M059J (cell line): ENCODE measurements around the gene MKKS. TPM values are rescaled to one million over a fixed set of nuclear protein-coding genes. Genes with fewer than 3 reads are reported as not detected.
A peak's percentile ranks its signal among the peaks of the same experiment; 100 is the strongest.

ENCODE experiments used
- DNase-seq: peaks from one replicate; pipeline ENCODE4 v3.0.0-alpha.2; 2012; ENCODE audit warnings: low read depth
- total RNA-seq: library from RNA; depleted of rRNA; stranded (reverse); fragments of >200 nt; shearing (Covaris generic); gene quantifications from 2 replicates; pipeline ENCODE4 v1.2.3, GENCODE V29; 2014; rRNA removed

The MKKS gene
- 16.6 and 21.0 TPM in 2 replicates for total RNA-seq

DNA sequence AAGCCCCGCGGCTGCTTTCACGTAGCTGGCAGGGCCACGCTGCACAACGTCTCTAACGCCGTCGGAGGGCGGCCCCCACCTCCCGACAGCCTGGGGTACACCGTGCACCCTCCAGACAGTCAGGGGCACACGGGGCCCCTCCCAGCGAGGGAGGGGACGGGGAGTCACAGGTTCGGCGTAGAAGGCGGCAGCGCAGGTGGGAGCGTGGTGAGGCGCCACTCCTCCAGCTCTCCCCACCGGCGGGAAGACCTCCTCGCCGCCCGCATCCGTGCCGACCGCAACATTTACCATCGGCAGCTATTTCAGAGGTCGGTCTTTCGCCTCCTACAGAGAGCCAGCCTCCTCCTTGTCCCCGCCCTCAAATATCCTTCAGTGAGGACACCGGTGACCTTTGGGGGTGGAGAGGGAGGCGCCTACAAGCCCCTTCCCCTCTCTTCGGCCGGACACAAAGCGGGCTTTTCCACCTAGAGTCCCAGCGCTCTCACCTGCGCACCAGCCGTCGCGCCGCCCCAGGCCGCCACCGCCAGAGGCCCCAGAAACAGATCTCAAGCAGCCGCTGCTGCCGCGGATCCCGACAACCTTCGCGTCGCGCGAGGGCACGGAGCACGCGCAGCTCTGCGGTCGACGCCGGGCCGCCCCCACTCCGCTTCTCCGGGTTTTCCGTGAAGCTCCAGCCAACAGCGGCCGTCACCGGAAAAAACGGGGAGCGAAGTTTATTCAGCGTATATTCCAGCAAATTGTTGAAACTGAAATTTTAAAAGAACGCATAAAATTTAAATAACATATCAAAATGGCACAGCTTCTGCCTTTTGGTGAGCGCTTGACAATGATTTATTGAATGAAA, at the start of gene MKKS:
MKKS (minus strand) TSS at position 600 of the 844 bp plus-strand sequence. CDS start 20,708 bp downstream, outside the sequence.
- DNase-seq: peak; percentile 92

DNA sequence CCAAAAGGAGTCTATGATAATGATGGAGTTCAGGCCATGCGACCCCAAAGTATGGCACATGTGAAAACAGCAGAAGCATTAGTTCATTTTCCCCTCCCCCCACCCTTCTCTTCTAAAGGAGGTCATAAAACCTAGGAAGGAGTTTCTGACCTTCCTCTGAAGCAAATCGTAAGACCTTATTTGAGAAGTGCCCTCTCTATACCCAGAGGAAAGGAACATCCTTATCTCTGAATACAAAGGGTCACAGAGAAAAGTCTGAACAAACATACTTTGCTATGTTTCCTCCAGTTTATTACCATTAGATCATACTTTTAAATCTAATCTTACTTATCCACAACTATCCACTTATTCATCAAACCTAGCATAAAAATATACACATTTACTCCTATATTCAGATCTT, 49.7 kb upstream of the MKKS start:
- no peak for DNase-seq

DNA sequence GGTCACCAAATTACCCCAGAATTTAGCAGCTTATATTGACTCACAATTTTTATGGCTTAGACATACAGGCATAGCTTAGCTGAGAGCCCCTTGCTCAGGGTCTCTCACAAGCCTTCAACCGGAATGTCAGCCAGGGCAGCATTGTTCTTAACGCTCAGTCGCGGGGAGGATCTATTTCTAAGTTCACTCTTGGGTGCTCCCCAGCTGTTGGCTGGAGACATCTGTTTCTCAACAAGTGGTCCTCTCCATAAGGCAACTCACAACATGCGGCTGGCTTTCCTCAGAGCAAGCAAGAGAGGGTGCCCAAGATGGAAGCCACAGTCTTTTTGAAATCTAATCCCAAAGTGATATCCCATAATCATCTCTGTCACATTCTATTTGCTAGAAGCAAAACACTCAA, 47.7 kb upstream of the MKKS start:
- DNase-seq: no peak

DNA sequence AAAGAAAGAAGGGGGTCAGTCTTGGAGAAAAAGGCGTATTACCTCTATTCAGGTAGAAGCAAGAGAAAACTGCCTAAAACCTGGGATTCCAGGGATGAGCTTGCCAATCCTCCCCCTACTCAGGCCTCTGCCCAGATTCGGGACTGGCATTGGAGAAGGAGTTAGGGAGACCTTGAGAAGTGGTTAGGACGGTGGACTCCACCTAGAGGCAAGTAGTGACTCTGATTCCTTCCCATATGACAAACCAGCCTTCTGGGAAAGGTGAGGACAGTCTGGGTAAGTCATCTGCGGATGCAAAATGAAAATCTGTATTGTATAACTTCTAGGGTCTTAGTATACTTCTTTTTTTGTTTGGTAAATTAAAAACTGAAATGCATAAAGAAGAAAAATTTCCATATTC, 44.9 kb upstream of the MKKS start:
- no peak for DNase-seq

DNA sequence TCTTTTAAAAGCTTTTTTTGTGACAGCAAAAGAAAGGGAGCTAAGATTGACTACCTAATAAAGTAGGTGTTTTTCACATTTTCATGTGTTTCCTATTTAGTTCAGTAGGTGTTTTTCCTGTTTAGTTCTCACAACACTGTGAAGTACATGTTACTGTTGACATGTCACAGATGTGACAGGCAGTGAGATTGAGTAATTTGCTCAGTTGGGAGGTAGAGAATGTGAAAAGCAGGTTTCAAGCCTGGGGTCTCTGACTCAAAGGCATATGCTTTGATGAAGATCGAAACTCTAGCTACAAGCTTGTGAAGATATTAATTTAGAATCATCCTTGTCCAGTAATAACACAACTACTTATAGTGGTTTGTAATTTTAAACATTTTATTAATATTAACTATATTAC, 44.2 kb upstream of the MKKS start:
- DNase-seq: no peak

DNA sequence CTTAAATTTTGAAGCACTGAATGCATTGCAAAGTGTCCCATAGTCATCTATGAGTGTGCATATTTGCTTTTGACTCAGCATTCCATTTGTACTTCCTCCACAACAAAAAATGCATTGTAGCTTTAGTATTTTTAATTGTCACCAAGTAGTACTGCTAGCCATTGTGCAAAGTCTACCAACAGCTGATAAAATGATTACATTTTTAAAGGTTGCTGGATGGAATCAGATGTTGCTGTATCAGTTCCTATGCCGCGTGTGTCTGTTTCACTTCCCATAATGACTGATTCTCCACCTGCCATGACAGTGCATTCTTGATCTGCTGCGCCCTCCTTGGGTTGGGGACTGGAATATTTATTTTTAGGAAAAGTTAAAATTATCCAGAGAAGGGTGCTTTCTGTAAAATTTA, 42.3 kb upstream of the MKKS start:
- peak; percentile 26 for DNase-seq

DNA sequence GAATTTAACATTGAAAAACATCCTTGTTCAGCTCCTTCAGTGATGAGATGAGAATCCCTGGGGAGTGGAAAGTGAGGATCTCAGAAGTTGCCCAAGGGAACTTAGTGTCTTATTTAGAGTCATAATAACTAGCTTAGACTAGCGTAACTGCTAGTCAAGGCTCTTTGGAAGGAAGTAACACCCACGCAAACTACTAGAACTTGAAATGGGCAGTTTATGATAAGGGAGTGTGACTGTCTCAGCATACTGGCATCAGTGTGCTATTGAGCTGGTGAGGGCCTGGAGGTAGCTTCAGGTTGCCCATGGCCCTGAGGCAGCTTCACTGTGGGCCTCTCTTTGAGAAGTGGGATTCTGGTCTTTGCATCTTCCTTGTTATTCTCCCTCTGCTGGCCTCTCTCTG, 41.2 kb upstream of the MKKS start:
- DNase-seq: no peak

DNA sequence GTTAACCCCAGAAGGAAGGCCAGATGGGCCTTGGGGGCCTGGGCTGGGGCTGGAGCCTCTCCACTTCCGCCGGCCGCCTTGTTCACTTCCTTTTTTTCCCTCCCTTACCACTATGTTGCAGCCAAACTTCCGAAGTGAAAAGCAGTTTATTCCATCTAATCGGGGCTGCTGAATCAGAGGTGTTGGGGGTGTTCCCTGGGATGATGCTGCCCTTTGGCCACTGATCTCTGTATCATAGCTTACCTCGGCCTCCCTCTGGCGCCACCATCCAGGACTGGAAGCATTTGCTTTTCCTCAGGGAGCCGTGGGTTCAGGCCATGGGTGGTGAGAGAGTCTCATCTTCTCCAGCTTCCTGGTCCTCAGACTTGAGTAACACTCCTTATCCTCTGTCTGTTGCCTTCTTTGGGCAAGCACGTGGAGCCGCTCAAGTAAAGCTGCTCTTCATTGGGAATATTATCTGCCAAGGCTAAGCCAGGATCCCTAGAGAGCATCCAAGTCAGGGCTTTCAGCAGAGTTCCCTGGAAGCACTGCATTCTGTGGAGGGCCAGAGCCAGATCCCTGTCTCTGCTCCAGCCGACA, 40.7 kb upstream of the MKKS start:
- DNase-seq: no peak

DNA sequence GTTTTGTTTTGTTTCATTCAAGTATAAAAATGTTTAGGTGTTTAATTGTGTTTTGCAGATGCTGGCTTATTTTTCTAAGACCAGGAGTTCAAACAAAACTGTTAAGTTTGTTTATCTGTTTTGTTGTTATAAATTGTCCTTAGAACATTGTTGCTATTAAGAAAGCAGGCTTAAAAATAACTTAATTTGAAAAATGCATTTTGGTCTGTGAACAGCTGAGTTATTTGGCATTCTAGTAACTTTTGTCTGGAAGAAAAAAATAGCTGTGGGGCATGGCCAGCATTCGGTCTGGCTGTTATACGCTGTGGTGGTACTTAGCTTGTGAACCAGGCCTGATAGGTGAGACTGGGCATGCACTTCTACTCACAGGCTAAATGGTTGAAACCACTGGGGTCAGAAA, 38.8 kb upstream of the MKKS start:
- DNase-seq: peak; percentile 57

DNA sequence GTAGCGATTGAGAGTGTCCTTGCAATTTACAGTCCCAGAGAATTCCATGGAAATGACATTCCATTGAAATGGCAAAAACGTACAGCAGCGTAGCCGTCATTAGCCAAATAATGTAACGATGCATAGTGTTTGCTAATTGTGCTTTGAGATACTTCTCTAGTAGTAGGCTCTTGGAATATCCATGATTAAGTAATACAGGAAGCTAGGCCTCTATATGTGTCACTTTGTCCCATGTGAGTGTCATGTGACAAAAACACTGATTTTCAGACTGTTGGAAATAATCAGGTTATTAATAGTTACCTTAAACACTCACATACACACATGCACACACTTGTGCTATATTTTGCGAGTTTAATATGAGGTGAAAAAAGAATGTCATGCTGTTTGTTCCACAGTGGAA, 36.3 kb upstream of the MKKS start:
- DNase-seq: no peak

DNA sequence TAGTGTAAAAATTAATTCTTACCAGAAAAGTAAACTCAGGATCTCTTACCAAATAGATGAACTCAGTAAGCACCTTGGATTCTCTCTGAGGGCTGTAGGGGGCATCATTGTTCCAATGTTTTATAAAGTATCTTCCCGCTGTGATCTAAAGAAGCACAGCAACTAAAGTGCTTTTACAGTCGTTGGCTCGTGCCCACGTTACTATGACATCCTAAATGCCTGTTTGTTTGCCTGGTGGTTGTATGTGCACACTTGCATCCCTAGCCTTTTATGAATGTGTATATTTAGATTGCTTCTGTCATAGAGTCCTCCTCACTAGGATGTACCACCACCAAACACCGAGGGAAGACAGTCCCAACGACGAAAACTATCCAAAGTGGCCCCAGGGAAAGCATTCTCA, 35.6 kb upstream of the MKKS start:
- DNase-seq: peak; percentile 88

DNA sequence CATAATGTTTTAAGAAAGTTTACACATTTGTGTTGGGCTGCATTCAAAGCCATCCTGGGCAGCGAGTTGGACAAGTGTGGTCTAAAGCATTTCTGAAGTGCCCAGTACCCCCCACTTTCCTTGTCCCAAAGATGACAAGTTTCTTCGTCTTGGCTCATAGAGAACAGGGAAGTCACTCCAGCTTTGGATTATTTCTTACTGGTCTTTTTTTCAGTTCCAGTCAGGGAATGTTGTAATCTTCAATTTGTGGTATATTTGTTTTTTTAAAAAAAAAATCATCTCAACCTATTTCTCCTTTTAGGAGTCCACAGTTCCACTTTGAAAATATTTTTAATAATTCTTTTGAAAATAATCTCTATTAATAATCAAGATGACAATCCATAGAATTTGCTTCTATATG, 35.0 kb upstream of the MKKS start:
- no peak for DNase-seq

DNA sequence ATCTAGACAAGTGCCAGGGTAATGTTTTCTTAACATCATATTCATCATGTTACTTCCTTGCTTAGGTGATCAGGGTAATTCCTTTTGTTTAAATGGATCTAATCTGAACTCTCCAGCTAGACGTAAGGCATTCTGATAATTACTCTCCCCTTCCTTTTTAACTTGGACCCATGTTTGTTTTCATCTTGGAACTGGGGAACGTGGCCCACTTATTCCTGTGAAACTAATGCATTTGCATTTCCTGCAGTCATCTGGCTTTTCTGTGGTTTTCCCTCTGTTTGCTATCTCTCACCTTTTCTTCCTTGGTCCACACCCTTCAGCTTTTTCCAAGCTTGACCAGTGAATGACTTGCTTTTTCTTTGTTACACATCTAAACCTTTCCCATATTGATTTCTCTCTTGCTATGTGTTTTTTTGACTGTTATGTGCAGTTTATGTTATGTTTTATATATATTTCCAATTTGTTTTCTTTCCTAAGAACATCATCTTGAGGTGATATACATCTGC, 34.4 kb upstream of the MKKS start:
- peak; percentile 37 for DNase-seq

DNA sequence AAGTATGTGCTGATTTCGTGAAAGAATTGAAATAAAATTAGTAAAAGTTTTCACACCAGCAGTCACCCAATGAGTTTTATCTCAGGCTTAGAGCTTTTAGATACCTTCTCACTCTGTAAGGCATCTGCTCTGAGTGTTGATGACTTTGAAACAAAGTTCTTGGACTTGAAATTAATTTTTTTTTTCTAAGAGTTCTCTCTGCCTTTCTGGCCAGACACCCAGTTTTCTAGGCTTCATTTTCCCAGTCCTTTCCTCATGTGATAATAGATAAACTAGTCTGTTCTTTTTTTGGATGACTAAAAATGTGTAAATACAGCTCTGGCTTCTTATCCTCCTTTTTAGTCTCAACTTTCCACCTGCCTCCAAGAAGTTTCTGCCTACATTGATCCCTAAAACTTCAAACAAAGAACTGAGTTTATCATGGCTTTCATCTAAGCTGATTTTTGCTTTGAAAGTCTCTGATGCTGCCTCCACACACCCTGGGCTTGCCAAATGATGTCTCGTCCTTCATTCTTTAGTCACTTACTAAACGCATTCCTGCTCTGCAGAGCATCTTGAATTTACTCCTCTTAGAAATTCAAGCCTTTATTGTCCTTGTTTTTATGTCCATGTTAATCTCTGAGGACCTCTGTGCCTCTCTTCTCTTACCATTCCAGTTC, 33.8 kb upstream of the MKKS start:
- DNase-seq: no peak

DNA sequence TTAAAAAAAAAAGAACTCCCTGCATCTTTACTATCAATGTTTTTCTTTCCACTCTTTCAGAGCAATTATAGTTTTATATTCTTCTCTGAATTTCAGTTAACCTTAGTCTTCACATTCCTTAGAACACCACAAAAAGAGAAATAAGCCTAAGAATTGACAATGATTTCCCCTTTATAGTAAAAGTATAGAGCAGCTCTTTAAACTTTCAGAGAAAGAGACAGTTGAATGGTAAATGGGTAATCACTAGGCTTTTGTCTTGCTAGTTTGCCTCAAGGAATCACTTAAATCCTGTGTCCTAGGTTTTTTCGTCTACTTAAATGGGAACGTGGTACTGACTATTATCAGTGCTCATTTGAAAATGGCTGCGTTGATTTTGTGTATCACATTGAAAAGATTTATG, 32.8 kb upstream of the MKKS start:
- no peak for DNase-seq

DNA sequence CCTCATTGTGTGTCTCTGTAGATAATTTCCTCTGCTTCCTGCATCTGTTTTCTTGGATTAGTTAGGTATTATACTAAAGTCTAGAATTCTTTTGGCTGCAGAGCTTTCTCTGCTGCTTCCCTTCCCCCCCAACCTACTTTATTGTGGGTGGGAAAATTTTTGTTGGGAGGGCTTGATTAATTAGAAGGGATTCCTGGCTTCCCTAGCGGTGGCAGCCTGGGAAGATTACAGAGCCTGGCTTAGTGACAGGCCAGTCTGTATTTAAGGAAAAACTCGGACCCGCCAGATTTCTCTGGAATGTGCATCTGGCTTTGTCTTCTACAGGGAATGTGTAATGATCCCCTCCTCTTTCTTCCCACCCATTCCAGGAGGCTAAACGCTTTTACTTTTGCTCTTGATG, 32.3 kb upstream of the MKKS start:
- DNase-seq: no peak

DNA sequence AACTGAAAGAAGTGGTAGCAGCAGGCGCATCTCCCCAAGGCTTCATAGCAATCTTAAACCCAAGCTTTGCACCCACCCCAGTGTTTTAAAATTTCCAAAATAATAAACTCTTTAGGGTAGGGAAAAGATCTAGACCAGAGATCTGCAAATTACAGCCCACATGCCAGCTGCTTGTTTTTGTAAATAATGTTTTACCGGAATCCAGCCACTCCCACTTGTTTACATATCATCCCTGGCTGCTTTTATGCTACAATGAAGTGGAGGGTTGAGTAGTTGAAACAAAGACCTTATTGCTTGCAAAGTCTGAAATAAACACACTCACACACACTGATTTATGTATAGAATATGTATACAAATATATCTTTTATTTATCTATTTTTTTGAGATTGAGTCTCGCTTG, 31.1 kb upstream of the MKKS start:
- no peak for DNase-seq

DNA sequence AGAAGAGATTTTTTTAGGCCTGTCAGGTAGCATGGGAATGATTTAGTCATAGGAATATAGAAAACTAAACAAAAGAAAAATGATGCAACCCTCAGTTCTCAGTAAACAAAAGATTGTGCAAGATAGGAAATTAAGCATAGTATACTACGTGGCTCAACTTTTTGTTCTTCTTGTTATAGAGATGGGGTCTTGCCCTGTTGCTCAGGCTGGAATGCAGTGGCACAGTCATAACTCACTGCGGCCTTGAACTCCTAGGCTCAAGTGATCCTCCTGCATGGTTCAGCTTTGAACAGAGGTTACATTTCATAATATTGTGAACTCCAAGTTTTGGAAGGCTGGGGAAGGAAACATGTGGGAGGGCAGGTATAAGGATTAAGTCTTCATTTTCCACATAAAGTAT, 29.6 kb upstream of the MKKS start:
- DNase-seq: no peak

DNA sequence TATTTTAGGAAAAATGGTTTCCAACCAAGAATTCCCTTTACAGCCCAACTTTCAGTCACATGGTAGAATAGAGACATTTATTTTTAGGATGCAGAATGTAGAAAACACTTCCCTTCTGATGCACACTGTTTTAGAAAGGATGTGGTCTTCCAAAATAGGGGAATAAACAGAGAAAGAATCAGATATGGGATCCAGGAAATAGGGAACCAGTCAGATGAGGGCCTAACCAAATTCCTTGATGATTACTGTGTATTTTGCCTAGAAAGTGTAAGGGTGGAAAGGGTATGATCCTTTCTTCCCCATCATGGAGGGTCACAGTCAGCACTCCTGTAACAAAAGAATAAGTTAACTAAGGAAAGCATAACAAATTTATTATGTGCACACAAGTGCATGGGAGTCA, 28.5 kb upstream of the MKKS start:
- peak; percentile 50 for DNase-seq

DNA sequence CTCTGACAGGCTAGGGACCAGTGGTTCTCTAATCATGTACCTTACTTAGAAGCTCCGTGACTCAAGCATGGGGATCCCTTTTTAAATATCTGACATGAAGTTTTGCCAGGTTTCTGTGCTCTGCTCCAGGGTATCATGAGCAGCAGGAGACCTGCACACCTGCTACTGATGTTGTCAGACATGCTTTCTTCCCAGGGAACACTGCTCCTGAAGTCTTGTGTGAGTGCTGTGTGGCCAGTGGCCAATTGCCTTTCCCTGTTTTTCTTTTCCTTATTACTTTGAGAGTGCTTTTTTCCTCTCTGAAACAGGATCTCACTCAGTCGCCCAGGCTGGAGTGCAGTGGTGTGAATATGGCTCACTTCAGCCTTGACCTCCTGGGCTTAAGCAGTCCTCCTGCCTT, 27.5 kb upstream of the MKKS start:
- no peak for DNase-seq

DNA sequence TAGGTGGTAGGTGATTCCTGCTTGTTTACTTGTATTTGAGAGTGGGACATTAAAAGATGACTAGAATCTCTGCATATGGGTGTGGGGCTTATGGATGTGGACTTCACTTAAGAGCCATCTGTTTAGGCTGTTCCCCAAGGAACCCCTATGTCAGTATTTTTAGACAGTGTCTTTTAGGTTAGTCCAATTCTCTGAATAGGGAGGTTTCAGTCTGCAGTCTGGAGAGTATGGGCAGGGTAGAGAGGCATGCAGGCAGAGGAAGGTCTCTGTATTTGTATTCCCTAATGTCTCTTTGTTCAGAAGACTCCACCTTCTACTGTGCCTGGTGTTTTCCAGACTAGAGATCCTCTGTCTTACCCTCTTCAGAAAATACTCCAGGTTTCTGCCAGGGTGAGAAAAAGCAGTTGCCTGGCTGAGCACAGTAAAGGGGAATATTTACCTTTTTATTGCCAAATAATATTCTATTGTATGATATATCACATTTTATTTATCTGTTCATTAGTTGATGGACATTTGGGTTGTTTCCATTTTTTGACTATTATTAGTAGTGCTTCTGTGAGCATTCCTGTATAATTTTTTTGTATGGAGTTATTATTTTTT, 20.2 kb upstream of the MKKS start:
- DNase-seq: no peak

DNA sequence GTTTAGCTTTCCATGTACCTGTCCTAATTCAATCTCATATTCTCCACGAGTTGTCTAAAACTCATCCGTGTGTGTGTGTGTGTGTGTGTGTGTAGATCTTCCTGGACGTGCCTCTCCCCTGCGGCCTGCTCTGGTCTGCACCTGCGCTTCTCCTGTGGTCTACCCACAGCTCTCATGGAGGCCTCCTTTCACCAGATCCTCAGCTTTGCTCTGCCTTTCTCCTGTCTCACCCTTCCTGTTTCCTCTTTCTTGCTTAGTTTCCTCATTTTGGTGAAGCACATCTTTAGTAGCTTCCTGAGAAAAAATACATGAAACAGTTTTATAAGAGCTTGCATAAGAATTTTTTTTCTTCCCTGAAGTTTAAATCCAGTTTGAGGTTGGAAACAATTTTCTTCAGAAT, 19.2 kb upstream of the MKKS start:
- DNase-seq: no peak
